Activated CD8-positive, alpha-beta memory T cell treated with anti-CD3 and anti-CD28 coated beads, Interleukin-2, amount 50 U/mL, for 24 hours (primary cell): ENCODE measurements around the gene XKR8.

Source experiments
- DNase-seq: peaks from one replicate; pipeline ENCODE4 v3.0.0-alpha.2; 2020; ENCODE audit errors: extremely low read depth

XKR8 gene, protein sequence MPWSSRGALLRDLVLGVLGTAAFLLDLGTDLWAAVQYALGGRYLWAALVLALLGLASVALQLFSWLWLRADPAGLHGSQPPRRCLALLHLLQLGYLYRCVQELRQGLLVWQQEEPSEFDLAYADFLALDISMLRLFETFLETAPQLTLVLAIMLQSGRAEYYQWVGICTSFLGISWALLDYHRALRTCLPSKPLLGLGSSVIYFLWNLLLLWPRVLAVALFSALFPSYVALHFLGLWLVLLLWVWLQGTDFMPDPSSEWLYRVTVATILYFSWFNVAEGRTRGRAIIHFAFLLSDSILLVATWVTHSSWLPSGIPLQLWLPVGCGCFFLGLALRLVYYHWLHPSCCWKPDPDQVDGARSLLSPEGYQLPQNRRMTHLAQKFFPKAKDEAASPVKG

DNA sequence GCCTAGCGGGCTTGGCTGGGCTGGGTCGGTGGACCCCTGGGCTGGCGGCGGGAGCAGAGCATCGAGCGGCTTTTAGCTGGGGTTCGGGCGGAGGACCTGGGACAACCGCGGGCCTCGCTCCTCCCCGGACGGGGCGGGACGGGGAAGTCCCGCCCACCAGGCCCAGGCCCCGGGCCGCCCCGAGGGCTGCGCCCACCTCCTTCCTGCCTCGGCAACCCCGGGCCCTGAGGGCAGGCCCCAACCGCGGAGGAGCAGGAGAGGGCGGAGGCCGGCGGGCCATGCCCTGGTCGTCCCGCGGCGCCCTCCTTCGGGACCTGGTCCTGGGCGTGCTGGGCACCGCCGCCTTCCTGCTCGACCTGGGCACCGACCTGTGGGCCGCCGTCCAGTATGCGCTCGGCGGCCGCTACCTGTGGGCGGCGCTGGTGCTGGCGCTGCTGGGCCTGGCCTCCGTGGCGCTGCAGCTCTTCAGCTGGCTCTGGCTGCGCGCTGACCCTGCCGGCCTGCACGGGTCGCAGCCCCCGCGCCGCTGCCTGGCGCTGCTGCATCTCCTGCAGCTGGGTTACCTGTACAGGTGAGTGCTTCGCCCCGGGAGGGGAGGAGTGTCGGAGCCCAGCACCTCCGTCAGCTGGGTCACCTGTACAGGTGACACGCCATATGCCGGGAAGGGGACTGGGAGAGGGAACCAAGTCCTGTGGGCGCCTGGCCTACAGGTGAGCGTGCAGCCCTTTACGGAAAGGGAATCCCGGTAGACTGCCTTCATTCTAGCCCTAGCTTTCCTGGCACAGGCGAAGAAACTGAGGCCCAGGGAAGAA lies at the start of gene XKR8:
Gene XKR8 (plus strand): TSS at position 182 of the 812 bp plus-strand sequence. CDS start 97 bp downstream, at position 279.
- peak; percentile 47 for DNase-seq

DNA sequence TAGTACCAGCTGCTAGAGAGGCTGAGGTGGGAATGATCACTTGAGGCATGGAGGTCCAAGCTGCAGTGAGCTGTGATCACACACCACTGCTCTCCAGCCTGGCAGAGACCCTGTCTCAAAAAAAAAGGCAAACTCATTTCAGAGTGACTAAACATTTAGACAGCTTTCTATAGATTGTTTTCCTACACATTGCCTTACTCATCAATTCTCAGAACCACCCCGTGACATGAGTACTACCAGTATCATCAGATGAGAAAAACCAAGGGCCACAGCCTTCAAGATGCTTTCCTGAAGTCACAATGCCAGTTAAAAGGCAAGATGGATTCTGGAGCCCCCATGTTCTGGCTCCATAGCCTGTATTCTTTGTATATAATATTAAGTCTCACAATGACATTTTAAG lies 47.3 kb upstream of the XKR8 start:
- DNase-seq, result no peak

DNA sequence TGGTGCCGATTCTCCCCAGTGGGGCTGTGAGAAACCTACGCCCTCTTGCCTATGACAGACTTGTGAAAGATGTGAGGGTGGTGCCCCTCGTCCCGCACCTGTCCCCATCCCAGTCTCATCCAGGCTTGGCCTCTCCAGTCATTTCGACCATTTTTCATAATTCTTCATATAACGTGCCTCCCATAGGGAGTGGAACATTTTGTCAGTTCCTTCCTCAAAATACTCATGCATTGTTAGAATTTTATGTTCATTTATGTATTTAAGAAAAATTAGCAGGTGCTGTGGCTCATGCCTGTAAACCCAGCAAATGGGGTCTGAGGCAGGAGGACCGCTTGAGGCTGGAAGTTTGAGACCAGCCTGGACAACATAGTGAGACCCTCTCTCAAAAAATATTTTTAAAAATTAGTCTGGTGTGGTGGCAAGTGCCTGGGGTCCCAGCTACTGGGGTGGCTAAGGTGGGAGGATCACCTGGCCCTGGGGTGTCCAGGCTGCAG lies 44.6 kb upstream of the XKR8 start:
- DNase-seq, result no peak

DNA sequence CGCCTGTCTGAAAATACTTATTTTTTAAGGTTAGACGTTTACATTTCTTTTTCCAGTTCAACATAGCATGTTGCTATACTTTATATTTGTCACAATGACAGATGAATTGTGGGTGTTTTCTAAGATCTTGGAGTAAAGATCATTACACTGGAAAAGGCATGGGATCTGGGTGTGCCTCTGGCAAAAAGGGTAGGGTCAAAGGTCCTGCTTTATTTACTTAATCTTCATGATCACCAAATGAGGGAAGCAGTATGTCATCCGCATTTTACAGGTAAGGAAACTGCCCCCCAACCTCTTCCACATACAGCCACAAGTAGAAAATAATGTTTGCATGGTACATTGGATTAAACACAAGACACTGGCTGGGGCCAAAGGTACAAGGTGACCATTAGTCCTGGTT lies 37.5 kb upstream of the XKR8 start:
- DNase-seq, result no peak

DNA sequence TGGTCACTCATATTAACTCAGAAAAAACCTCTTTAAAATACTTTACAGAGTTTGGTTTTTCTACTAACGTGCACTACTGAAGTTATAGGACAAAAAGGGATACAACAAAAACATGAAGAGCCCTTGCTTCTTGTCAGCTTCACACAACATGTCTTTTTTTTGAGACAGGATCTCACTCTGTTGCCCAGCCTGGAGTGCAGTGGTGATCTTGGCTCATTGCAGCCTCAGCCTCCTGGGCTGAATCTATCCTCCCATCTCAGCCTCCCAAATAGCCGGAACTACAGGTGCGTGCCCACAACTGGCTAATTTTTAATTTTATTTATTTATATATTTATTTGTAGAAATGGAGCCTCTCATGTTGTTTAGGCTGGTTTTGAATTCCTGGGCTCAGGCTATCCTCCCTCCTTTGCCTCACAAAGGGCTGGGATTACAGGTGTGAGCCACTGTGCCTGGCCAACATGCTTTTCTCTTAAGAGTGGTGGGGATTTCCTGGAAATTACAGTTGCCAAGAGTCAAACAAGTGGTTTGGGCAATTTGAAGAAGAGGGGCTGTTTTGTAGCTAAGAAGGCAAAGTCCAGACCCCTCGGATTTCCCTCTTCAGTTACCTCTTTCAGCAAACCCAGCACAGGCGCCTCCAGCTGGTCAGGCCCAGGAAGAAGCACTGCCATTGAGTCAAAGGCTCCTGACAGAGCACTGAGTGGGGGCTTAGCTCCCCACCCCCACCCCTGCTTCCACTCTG lies 31.4 kb upstream of the XKR8 start:
- no peak for DNase-seq

DNA sequence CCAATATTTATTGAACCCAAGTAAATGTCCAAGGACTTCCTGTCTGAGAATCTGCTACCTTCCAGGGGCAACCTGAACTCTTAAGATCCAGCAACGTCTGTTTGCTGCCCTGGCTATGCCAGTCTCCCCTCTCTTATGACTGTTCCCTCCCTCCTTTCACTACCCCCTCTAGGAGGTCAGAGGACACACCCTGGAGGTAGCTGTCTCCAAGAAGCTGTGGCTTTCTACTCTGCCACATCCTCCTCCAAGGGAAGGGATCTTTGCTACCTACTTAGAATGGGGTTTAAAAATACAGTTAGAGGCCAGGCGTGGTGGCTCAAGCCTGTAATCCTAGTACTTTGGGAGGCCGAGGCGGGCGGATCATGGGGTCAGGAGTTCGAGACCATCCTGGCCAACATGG lies 28.6 kb upstream of the XKR8 start:
- DNase-seq, result no peak

DNA sequence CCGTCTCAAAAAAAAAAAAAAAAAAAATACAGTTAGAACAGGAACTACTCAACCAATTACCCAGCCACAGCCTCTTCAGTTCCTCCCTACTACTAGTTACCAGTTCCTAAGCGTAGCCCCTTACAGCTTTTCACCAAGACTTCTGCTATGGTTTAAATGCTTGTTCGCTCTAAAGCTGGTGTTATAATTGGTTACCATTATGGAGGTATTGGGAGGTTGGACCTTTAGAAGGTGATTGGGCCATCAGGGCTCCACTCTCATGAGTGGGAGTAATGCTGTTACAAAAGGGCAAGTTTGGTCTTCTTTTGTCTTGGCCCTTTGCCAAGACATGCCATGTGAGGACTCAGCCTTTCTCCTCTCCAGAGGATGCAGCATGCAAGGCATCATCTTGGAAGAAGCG lies 28.0 kb upstream of the XKR8 start:
- no peak for DNase-seq

DNA sequence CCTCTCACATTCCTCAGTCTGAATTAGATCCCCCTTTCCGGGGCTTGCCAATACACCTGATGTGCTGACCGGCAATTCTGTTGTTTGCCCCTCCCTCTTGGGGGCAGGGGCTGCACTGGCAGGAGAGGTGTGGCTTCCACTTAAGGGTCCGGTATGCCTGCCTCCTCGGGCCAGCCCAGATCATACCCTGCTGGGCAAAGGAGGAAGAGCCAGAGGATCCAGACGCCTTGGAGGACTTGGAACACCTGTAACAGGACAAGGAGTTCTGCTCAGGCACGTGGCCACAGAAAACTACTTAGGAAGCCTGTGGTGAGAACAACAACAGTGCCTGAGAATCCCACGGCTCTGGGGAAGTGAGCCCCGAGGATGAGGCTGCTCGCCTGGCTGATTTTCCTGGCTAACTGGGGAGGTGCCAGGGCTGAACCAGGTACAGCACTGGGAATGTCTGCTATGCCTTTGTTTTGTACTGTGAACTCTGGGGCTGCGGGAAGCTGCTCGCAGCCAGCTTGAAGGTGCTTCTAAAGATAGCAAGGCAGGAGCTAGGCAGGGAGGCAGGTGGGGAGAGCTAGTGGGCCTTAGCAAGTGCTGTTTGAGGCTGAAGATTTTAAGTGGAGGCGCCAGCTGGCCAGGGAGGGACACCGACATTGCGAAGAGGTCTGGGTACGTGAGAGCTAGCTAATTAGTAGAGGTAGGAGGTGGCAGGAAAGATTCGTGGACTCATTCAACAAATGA lies 24.8 kb upstream of the XKR8 start, which contains the start of gene SMPDL3B:
Gene SMPDL3B (plus strand): TSS at position 183 of the 732 bp plus-strand sequence. CDS start 184 bp downstream, at position 367.
- no peak for DNase-seq

DNA sequence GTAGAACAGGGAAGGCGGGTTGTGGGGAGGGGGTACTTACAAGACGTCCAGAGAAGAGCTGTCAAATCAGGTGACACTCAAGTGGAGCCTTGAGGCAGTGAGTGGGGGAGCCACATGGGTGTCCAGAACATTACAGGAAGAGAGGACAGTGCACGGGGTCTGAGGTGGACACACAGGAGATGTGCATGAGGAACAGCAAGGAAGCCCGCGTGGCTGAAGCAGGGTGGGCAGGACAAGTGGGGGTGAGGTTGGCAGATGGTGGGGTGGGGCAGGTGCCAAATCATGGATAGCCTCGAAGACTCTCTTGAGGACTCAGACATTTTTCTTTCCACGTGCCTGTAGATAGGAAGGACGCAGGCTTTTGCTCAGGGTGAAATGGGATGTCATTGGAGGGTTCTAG lies 24.1 kb upstream of the XKR8 start:
- no peak for DNase-seq

DNA sequence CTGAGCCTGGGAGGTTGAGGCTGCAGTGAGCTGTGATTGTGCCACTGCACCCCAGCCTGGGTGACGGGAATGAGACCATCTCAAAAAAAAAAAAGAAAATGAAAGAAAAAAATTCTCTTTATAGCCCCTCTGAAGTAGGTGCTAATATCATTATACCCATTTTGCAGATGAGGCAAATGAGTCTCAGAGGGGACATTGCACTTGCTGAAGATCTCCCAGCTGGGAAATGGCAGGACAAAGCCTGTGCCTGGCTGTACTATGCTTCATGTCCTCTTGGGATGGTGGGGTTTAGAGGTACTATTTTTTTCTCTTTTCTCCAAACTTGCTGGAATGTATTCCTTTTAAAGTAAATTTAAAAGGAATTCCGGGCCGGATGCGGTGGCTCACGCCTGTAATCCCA lies 23.4 kb upstream of the XKR8 start:
- no peak for DNase-seq

DNA sequence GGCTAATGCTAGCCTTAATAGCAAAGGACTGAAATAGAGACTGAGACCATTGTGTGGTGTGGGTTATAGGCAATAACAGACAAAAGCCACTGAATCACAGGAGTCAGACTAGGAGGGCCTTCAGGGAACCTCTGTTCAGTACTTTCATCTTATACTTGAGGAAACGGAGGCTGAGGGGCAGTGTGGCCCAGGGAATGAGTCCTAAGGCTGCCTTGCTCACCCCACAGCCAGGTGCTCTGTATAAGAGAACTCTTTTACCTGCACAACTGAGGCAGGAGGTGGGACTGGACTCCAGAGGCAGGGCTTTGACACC lies 22.3 kb upstream of the XKR8 start:
- DNase-seq, result no peak

DNA sequence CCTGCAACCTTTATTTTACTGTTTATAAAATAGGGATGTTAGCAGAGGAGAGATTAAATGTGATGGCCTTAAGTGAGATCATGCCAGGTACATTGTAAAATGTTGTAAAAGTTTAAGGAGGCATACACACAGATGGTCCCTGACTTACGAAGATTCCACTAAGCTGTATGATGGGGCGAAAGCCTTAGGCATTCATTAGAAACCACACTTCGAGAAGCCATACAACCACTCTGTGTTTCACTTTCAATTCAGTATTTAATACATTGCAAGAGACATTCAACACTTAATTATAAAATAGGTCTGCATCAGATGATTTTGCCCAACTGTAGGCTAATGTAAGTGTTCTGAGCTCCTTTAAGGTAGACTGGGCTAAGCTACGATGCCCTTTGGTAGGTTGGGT lies 21.3 kb upstream of the XKR8 start:
- DNase-seq, result no peak

DNA sequence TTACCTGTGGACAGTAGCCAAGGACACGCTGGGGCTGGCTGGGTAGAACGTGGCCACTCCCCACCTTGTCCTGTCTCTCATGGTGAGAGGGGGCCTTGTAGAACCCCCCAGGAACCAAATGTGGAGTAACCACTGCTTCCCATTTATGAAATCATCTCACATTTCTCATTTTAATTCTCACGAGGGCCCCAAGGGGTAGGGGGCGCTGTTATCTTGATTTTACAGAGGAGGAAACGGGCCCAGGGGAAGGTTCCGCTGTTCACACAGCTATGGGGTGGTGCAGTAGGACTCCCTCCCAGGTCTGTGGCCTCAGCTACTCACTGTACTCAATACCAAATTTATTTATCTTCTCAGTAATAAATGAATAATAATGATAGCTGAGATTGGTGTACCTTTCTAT lies 19.5 kb upstream of the XKR8 start:
- DNase-seq, result peak; percentile 56

DNA sequence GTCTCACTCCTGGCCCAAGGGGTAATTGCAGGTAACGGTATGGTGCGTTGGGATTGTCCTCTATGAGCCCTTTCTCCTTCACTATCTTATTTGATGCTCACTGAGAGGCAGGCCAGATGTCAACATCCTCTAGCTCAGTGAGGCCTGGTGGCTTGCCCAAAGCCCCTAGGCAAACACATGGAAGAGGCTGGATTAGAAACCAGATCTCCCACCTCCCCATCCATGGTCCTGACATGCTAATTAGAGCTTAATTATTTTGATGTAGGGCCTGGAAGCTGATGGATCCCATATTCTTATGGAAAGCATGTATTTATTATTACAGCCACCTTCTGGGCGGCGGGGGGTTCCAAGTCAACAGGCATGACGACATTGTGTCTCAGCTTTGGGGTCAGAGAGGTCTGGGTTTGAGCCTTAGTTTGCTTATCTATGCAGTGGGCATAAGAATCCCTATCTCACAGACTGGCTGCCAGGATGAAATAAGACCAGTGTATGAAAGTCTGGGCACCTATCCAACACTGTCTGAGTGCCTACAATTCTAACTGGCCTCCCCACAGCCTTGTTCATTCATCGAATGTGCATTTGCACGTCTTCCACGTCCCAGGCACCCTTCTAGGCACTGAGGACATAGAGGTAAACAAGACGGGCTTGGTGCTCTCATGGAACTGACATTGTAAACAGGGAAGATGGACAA lies 18.8 kb upstream of the XKR8 start:
- no peak for DNase-seq

DNA sequence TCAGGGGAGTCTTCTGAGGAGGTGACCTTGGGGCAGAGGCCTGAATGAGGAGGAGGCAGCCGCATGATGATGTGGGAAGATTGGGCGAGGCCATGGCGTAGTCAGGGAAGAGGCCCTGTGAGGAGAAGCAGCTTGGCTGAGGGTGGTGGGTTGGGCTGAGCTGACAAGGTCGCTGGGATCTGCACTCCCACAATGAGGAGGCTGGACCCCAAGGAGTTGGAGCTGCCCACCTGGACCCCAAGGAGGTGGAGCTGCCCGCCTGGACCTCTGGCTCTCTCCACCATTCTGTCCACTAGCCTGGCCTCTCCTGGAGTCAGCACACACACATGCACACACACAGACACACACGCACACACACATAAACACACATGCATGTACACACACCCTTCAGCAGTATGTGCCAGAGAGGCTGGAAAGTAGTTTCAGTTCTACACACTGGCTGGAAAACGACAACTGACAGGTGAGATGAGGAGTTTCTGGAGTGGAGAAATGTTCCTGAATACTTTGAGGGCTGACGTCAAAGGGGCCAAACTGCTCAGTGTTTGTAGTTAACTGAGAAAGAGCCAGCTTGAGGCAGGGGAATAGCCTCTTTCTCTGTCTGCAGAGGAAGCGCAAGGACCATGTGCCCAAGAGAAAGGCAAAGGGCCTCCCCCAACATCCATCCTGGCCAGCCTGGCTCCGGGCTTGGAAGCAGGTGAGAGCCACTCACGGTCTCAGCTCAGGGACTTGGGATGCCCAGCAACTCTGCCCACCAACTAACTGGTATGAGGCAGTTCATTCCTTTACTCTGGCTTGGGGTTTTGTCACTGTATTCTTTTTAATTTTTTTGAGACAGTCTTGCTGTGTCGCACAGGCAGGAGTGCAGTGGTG lies 17.9 kb upstream of the XKR8 start:
- no peak for DNase-seq

DNA sequence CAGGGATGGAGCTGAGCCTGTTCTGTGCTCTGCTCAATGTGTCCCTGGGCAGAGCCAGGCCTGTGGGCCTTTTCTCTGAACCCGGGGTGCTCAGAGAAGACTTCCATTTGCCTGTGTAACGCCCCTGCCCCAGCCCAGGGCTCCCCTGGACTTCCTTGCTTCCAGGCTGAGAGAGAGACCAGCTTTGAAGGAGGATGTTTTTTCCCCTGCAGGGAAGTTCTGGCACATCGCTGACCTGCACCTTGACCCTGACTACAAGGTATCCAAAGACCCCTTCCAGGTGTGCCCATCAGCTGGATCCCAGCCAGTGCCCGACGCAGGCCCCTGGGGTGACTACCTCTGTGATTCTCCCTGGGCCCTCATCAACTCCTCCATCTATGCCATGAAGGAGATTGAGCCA lies 14.8 kb upstream of the XKR8 start:
- DNase-seq, result no peak

DNA sequence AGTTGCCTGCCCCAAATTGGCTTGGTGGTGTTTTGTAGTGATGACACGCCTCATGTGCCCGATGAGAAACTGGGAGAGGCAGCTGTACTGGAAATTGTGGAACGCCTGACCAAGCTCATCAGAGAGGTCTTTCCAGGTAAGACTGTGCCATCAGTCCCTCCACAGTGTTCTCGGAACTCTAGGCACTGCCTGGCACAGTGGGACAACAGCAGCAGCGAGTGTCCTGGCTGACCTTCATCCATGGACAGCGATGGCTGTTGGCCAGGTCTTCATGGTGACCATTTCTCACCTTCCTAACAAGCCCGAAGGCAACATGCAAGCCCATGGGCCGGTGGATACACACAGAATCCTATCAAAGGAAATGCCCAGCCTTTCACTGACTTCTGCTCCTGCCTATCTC lies 10.7 kb upstream of the XKR8 start:
- DNase-seq, result no peak

DNA sequence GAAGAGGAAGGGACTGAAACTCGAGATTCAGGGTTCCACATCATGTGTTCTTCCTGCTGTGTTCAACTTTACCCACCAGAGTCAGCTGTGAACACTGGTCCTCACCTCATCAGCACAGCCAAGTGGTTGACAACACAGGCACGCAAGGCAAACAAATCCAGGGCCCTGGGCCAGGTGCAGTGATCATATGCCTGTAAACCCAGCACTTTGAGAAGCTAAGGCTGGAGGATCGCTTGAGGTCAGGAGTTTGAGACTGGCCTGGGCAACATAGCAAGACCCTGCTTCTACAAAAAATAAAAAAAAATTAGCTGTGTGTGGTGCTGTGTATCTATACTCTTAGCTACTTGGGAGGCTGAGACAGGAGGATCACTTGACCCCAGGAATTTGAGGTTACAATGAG lies 8.4 kb upstream of the XKR8 start:
- DNase-seq, result no peak

DNA sequence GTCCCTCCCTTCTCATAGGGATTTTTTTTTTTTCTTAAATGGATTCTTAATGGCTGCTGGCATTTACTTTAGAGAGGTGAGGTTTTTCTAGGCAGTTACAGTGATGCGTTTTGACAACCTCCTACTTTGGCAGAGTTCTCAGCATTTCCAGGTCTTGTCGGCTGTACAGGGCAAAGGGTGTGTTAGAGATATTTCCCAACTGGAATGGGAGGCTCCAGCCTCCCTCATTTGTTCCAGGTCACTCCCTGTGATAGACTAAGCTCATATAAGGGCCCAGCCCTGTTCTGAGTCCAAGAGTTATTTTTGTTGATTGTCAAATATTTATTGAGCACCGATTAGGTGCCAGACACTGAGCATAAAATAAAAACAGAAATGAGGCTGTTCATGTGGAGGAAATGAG lies 7.6 kb upstream of the XKR8 start:
- DNase-seq, result no peak

DNA sequence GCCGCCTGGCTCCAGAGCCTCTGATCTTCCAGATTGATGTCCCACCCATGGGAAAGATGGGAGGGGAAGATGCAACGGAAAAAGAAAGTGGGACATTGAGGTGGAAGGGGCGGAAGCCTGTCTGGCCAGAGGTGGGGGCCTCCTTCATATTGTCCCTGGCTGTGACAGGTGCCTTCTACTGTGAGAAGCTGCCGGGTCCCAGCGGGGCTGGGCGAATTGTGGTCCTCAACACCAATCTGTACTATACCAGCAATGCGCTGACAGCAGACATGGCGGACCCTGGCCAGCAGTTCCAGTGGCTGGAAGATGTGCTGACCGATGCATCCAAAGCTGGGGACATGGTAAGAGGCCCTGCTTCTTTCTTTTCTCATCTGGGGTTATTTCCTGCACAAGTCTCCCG lies 5.6 kb upstream of the XKR8 start:
- no peak for DNase-seq
